Ureter (tissue), 1 donor: Measurements from ENCODE around the gene LRP1. TPM values are rescaled to one million over a fixed set of nuclear protein-coding genes. Genes with fewer than 3 reads are reported as not detected.

Source experiments
- DNase-seq: peaks from one replicate; pipeline ENCODE4 v3.0.0-alpha.2; 2020; ENCODE audit warnings: low spot score
- total RNA-seq: library from RNA; stranded (reverse); gene quantifications from one replicate; pipeline ENCODE4 v1.2.4, GENCODE V29; 2023
- donor health status: DM: yes; HTN: yes; CAD: no.

The LRP1 gene
- total RNA-seq, 1 donor from 2014 or later, result 180 TPM

GRCh38 chr12:57211791-57212700 is 83.8 kb downstream of the LRP1 start:
- no peak for DNase-seq

DNA sequence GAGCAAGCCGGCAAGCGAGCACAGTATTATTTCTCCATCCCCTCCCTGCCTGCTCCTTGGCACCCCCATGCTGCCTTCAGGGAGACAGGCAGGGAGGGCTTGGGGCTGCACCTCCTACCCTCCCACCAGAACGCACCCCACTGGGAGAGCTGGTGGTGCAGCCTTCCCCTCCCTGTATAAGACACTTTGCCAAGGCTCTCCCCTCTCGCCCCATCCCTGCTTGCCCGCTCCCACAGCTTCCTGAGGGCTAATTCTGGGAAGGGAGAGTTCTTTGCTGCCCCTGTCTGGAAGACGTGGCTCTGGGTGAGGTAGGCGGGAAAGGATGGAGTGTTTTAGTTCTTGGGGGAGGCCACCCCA is 84.4 kb downstream of the LRP1 start:
- DNase-seq, result no peak

DNA sequence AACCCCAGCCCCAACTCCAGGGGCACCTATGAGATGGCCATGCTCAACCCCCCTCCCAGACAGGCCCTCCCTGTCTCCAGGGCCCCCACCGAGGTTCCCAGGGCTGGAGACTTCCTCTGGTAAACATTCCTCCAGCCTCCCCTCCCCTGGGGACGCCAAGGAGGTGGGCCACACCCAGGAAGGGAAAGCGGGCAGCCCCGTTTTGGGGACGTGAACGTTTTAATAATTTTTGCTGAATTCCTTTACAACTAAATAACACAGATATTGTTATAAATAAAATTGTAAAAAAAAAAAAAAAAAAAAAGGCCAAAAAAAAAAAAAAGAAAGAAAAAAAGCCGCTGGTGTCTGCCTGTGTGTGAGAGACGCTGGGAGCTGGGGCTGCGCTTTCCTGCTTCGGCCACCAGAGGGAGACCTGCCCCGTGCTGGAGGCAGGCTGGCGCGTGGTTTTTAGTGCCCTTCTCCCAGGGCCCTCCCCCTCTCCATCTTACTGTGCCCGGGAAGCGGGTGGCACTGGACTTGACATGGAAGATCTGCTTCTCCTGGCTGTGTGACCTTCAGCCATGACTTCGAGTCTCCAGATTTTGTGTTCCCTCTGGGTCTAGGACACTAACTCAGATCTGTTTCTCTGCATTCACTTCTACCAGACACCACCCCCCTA is 84.9 kb downstream of the LRP1 start:
- peak; percentile 92 for DNase-seq

DNA sequence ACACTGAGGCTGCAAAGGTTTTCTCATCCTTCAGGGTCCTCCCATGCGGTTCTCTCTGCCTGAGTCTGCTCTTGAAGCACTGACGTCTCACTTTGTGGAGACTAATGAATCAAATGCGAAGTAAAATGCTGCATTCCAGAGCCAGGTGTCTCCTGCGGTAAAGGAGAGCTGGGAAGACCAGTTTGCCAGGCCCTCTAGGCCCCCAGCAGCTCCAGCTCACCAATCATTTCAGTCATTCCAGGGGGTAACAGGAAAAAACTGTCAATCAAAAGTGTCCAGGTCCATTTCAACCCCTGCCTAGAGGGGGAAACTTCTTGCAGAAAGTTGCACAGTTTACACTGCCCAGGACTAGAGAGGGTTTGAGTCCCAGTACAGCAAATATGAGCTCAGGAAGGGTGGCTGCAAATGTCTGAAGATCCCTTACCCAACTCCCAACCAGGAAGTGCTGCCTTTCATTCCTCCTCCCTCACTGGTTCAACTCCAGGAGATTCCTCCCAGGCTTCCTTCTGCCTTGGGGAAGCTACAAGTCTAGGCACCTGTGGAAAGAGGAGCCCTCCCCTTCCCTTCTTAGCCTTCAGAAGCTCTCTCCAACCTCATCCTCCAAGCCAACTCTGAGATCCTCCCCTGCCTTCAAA is 85.6 kb downstream of the LRP1 start:
- DNase-seq, result no peak

- peak; percentile 67 for DNase-seq
Measured at GRCh38 chr12:57214398-57214781, 86.1 kb downstream of the LRP1 start.

DNA sequence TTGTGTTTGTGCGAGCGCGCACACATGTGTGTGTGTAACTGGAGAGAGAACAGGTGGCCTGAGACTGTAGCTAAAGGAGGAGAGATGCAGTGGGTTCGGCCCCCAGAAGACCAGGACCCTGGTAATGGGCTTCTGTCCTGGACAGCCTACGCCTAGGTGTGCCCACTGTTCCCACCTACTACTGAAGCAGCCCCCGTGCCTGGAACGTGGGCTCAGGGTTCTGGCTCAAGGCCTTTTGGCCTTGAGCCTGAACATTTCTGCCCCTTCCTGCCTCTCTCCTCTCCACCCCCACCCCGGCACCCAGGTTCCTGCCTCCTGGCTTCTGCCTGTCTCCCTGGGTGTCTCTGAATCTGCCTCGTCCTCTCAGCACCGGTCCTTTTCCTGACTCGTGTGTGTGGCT is 86.8 kb downstream of the LRP1 start:
- no peak for DNase-seq

- no peak for DNase-seq
Measured at GRCh38 chr12:57215668-57216013, 87.4 kb downstream of the LRP1 start.

- no peak for DNase-seq
Measured at GRCh38 chr12:57216014-57216911, 88.0 kb downstream of the LRP1 start, which contains the start of gene NXPH4. Gene NXPH4 (plus strand): TSS chr12:57216794. CDS start chr12:57216970, 176 bp downstream.

- no peak for DNase-seq
Measured at GRCh38 chr12:57216921-57217879, 88.9 kb downstream of the LRP1 start.

GRCh38 chr12:57218030-57218853 is 90.0 kb downstream of the LRP1 start:
- DNase-seq, result no peak

DNA sequence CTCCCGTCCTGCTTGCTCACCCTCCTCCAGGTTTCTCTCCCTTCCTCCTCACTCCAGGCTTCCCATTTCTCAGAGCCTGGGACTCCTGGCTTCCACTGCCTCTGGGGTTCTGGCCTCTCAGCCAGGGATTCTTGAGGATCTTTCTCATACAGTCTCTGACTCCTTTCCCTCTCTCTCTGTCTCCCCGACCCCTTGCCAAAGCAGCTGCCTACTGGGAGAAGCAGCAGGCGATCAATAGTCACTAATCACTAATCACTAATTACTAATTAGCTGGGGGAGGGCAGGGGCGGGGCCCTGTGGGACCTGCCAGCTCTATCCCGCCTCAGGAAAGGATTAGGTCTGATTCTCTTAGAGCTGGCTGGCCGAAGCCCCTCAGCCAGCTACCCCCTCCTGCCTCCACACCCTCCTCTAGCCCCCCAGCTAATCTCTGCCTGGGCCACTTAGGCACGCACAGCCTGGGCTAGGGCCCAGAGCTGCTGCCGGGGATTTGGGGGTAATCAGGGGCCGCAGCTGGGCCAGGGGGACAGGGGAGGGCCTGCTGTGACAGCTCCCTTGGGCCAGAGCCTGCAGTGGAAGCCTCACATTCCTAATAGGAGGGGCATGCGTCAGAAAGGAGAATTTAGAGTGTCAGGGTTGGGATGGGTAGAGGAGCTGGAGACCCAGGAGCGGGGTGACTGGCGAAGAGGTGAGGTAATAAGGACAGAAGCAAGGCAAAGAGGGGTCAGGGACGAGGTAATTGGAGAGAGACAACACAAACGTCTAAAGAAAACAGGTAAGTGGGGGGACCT is 91.1 kb downstream of the LRP1 start:
- DNase-seq, result no peak

- no peak for DNase-seq
Measured at GRCh38 chr12:57219993-57220754, 91.9 kb downstream of the LRP1 start.

GRCh38 chr12:57220770-57221168 is 92.5 kb downstream of the LRP1 start:
- no peak for DNase-seq

DNA sequence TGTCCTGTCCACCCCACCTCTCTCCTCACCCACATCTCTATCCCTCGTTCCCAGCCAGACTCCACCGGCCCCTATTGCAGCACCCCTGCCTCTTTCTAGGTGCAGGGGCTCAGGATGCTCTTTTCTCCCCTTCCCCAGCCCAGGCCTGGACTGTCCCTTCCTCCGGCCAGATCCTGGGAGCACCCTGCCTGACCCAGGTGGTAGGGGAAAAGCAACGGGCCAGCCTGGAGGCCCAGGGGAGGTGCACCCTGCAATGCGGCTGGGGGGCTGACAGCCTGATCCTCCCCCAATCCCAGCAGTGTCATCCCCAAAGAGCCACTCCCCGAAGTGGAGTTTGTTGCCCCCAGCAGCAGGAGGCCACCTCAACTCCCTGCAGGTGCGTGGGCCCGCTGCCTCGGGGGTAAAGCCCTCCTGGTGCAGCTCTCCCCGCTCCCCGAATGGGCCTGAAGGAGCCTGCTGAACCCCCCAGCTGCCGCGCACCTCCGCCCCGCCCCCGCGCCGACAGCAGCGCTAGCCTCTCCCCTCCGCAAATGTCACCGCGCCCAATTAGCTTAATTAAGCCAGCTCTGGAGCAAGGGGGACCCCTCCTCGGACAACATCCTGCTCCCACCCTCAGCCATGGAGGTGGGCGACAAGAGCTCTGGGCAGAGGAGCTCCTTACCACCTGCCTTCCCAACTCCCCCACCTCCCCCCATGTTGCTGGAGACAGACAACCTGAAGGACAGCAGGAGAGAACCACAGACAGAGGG is 93.1 kb downstream of the LRP1 start:
- no peak for DNase-seq

DNA sequence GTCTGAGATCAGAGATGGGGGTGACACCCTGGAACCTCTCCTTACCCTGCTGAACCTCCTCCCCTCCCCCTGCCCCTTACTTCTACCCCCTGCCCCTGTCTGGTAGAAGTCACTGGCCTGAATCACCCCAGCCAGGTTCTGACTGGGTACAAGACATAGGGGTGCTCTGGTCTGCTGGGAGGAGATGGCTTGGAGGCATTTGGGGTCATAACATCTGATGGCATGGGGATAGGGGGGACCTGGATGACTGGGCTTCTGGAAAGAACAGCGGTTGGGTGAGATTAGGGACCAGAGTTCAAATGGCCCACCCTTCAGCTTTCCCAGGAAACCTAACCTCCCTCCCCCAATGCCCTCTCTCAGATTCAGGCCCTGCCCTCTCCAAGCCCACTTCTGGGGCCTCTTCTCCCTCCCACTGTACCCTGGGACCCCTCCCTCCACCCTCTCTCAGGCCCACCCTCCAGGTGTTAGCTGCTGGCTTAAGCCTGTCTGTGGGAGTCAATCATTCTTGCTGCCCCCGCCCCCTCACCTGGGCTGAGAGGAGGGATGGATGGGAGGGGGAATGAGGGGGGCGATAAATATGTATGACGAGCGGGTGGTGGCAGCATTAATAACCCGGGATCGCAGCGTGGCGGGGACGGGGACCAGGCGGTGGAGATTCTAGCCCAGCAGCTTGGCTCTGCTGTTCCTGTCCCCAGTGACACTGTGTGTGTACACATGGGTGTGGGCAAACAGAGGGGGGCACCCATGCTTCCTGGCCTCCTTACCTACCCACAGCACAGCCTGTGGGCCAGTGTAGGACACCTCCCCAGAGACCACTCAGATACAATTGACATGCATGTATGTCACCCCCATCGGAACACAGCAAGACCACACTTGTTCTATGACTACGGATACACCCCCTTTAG is 94.3 kb downstream of the LRP1 start:
- no peak for DNase-seq
